Omental fat pad (tissue), 4 donors: ENCODE results near the gene RGS6. TPM values are rescaled to one million over a fixed set of nuclear protein-coding genes. Genes with fewer than 3 reads are reported as not detected.

ENCODE experiments used
- ATAC-seq: fragments of 150-250 bp; one replicate; pipeline ENCODE4 v1.9.1; 2016; ENCODE audit warnings: mild to moderate bottlenecking, moderate library complexity; ENCODE audit not compliant: low FRiP score
- DNase-seq: peaks from one replicate; pipeline ENCODE4 v3.0.0-alpha.2; 2019; ENCODE audit warnings: low spot score
- CTCF ChIP-seq, 3 donors: fragments of 450-650 bp; IDR thresholded peaks; one replicate each; pipeline ENCODE4 v1.5.1; 2016 to 2017; ENCODE audit warnings: antibody characterized with exemption in 3 of 3, mild to moderate bottlenecking in 3 of 3, moderate library complexity in 2 of 3
- total RNA-seq, 4 donors: library from RNA; depleted of rRNA; stranded (reverse); fragments of >200 nt; gene quantifications; one replicate each; pipeline ENCODE4 v1.1.0, GENCODE V29; 2016

RGS6 gene
- total RNA-seq, 4 donors from 2014 or later: 5.2 to 27.3 (median 6.9) TPM

DNA sequence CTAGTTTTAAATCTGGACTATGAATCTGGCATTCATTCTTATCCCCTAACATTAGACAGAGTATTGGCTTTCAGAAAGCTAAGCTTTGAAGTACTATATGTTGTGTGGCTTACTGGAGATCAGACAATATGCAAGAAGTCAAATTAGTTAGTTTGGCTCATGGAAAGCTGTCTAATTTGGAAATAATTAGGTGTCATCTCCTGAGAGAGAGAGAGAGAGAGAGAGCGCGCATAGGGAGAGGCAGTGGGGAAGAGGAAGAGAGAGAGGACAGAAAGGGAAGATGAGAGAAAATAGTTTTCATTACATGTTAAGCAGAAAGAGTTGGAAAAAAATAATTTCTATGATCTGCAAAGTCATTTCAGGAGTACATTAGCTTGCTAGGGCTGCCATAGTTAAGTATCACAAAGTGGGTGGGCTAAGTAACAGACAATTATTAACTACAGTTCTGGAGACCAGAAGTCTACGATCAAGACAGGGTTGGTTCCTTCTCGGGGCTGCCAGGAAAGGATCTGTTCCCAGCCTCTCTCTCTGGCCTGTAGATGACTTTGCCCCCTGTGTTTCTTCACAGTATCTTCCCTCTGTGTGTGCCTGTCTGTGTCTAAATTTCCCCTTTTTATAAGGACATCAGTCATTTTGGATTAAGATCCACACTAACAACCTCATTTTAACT, 404.2 kb downstream of the RGS6 start:
- DNase-seq: no peak
- no peak for TF ChIP-seq CTCF (IDR thresholded peaks at IDR 0.05)
- no peak for ATAC-seq

DNA sequence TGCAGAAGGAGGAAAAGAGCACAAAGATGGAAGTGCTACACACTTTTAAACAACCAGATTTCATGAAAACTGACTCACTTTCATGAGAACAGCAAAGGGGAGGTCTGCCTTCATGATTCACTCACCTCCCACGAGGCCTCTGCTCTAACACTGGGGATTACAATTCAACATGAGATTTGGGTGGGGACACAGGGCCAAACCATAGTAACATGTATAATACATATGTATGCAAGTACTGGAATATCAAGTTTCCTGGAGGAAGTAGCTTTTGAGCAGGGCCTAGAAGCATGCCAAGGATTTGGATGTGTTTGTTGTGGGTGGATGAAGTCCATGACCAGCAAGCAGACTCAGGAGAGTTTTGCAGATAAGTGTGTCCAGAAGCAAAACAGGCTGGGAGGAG, 409.0 kb downstream of the RGS6 start:
- ATAC-seq: no peak
- DNase-seq: no peak
- no peak for TF ChIP-seq CTCF (IDR thresholded peaks at IDR 0.05)

- TF ChIP-seq CTCF (IDR thresholded peaks at IDR 0.05): no peak
- DNase-seq (no peak), ATAC-seq (no peak)
Measured at GRCh38 chr14:72341686-72342085, 409.5 kb downstream of the RGS6 start.

GRCh38 chr14:72347118-72347517, 414.9 kb downstream of the RGS6 start:
- TF ChIP-seq CTCF (IDR thresholded peaks at IDR 0.05): no peak
- ATAC-seq (no peak), DNase-seq (no peak)

DNA sequence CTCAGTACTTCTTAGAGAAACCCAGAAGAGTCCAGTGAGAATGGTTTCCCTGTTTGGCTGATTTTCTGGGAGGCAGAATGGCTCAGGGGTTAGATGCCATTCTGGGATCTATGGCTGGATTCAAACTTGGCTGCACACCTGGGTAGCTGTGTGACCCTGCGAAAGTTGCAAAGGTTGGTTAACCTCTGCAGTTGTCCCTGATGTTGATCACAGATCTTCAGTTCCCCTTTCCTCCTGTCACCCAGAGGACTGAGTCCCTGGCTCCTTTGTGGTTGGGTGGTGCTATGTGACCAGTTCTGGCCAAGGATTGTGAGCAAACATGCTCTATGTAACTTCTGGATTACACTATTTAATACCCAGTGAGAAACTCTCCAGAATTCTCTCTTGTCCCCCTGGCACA, 418.0 kb downstream of the RGS6 start:
- no peak for ATAC-seq
- no peak for DNase-seq
- TF ChIP-seq CTCF (IDR thresholded peaks at IDR 0.05): no peak

GRCh38 chr14:72352012-72352411, 419.8 kb downstream of the RGS6 start:
- ATAC-seq (no peak), DNase-seq (no peak)
- no peak for TF ChIP-seq CTCF (IDR thresholded peaks at IDR 0.05)

DNA sequence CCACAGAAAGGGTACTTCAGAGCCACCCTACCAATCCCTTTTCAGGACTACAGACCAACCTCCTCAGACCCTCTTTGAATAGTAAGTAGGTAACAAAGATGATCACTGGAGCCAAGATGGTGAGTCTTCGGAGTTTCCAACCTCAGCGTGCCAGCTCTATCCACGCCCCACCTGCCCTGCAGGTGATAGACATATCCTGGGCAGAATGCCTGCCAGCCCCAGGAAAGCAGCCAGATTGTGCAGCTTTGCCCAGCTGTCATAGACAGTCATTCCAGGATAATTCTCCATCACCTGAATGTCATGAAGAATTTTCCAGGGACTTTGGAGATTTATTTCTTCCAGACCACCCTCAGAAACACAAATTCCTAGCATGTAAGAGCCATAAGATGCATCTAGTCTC, 434.4 kb downstream of the RGS6 start:
- DNase-seq (no peak), ATAC-seq (no peak)
- no peak for TF ChIP-seq CTCF (IDR thresholded peaks at IDR 0.05)
